Keratinocyte (primary cell): ENCODE data around the gene LRRC73.

ENCODE experiments used
- EZH2 ChIP-seq: IDR thresholded peaks from one replicate; pipeline ENCODE4 v1.6.1; 2012; ENCODE audit warnings: inconsistent platforms, mild to moderate bottlenecking, low read length, moderate library complexity
- TF ChIP-seq, protein P1 (sequence below), 3 experiments: IDR thresholded peaks in 1 of 3; conservative IDR thresholded peaks in 1 of 3; optimal IDR thresholded peaks in 1 of 3; 2 replicates in 2 of 3; 3 replicates in 1 of 3; pipeline versions ENCODE3 to v1.5.1; 2011; ENCODE audit warnings: low read length in 3 of 3, mild to moderate bottlenecking in 3 of 3, moderate library complexity in 2 of 3, control low read depth in 1 of 3, inconsistent platforms in 1 of 3; ENCODE audit not compliant: insufficient read depth in 2 of 3; ENCODE audit errors: extremely low read depth in 1 of 3

DNA sequence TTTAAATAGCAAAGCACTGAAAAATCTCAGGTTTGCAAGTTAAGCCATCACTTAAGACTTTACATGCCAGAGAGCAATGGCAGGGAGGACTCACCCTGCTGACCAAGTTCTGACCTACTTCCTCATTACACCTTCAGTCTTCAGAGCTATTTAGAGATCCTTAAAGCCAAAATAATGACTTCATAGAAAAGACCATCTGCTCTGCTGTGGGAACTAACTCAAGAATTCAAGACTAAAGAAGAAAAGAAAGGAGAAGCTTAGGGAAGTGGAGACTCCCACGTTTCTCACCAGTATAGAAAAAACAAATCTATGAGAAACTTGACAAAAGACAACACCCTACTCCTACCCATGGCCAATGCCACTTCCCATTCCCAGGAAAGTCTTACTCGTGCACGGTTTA is 37.1 kb upstream of the LRRC73 start:
- TF ChIP-seq, protein P1, sequence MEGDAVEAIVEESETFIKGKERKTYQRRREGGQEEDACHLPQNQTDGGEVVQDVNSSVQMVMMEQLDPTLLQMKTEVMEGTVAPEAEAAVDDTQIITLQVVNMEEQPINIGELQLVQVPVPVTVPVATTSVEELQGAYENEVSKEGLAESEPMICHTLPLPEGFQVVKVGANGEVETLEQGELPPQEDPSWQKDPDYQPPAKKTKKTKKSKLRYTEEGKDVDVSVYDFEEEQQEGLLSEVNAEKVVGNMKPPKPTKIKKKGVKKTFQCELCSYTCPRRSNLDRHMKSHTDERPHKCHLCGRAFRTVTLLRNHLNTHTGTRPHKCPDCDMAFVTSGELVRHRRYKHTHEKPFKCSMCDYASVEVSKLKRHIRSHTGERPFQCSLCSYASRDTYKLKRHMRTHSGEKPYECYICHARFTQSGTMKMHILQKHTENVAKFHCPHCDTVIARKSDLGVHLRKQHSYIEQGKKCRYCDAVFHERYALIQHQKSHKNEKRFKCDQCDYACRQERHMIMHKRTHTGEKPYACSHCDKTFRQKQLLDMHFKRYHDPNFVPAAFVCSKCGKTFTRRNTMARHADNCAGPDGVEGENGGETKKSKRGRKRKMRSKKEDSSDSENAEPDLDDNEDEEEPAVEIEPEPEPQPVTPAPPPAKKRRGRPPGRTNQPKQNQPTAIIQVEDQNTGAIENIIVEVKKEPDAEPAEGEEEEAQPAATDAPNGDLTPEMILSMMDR (optimal IDR thresholded peaks at IDR 0.05 in 1 of 3, IDR thresholded peaks at IDR 0.05 in 1 of 3, conservative IDR thresholded peaks at IDR 0.05 in 1 of 3; ENCODE audit: extremely low read depth in 1 of 3, insufficient read depth in 2 of 3, low read length in 3 of 3), result no peak
- no peak for TF ChIP-seq EZH2
